PFSK-1 (cell line): Measurements from ENCODE around the gene LIAS.

ENCODE experiments used
- FOXP2 ChIP-seq: optimal IDR thresholded peaks from 2 replicates; pipeline ENCODE3; 2011; ENCODE audit warnings: borderline replicate concordance, control low read depth, inconsistent platforms; ENCODE audit not compliant: insufficient read depth; ENCODE audit errors: extremely low read length, extremely low read depth
- TAF1 ChIP-seq: IDR thresholded peaks from 2 replicates; pipeline ENCODE4 v1.6.1; 2012; ENCODE audit warnings: low read length, control low read depth, borderline replicate concordance; ENCODE audit not compliant: insufficient read depth
- TF ChIP-seq, protein P1 (sequence below), 2 experiments: IDR thresholded peaks; 2 replicates each; pipeline versions ENCODE4 v1.6.1 to v1.8.0; 2011 to 2012; ENCODE audit warnings: low read depth in 2 of 2, low read length in 2 of 2, control low read depth in 1 of 2, inconsistent platforms in 1 of 2, mild to moderate bottlenecking in 1 of 2, moderate library complexity in 1 of 2; ENCODE audit not compliant: insufficient read depth in 1 of 2

DNA sequence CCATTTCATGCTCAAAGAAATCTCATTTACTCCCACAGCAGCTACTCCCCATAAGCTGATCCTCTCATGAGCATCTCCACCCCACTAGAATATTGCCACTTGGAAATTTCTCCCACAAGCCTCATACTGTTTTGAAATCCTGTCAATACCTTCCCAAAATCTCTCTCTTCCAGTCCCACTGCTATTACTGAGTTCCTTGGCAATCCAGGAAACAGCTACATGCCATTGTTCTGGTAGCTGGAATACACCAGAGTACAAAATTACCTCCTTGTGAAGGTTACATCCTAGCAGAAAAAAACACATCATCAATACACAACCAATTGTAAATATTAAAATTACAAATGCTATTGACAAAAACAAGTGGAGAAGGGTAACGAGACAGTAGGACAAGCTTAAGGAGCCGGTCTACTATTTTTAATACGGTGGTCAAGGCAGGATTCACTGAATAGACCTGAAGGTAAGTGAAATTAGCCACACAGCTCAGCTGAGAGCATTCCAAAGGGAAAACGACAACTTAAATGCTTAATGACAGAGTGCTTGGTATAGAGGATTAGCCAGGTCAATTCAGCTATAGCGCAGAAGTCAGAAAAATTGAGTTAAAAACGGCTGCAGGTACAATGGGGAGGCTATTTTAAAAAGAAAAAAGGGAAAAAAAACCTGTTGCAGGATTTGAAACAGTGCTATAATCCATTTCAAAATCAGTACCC, 6.5 kb upstream of the LIAS start:
- TF ChIP-seq TAF1 (no peak), FOXP2 (no peak)
- TF ChIP-seq, protein P1, sequence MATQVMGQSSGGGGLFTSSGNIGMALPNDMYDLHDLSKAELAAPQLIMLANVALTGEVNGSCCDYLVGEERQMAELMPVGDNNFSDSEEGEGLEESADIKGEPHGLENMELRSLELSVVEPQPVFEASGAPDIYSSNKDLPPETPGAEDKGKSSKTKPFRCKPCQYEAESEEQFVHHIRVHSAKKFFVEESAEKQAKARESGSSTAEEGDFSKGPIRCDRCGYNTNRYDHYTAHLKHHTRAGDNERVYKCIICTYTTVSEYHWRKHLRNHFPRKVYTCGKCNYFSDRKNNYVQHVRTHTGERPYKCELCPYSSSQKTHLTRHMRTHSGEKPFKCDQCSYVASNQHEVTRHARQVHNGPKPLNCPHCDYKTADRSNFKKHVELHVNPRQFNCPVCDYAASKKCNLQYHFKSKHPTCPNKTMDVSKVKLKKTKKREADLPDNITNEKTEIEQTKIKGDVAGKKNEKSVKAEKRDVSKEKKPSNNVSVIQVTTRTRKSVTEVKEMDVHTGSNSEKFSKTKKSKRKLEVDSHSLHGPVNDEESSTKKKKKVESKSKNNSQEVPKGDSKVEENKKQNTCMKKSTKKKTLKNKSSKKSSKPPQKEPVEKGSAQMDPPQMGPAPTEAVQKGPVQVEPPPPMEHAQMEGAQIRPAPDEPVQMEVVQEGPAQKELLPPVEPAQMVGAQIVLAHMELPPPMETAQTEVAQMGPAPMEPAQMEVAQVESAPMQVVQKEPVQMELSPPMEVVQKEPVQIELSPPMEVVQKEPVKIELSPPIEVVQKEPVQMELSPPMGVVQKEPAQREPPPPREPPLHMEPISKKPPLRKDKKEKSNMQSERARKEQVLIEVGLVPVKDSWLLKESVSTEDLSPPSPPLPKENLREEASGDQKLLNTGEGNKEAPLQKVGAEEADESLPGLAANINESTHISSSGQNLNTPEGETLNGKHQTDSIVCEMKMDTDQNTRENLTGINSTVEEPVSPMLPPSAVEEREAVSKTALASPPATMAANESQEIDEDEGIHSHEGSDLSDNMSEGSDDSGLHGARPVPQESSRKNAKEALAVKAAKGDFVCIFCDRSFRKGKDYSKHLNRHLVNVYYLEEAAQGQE (IDR thresholded peaks at IDR 0.05; ENCODE audit: insufficient read depth in 1 of 2, low read depth in 2 of 2, low read length in 2 of 2) = no peak
